ENCODE data around the gene NTSR1. TPM values are rescaled to one million over a fixed set of nuclear protein-coding genes. Genes with fewer than 3 reads are reported as not detected.
A peak's percentile ranks its signal among the peaks of the same experiment; 100 is the strongest.

Gene NTSR1
- total RNA-seq (2014; rRNA removed), result 0.77 and 0.98 TPM in 2 replicates
- polyA plus RNA-seq (2012), result not detected

DNA sequence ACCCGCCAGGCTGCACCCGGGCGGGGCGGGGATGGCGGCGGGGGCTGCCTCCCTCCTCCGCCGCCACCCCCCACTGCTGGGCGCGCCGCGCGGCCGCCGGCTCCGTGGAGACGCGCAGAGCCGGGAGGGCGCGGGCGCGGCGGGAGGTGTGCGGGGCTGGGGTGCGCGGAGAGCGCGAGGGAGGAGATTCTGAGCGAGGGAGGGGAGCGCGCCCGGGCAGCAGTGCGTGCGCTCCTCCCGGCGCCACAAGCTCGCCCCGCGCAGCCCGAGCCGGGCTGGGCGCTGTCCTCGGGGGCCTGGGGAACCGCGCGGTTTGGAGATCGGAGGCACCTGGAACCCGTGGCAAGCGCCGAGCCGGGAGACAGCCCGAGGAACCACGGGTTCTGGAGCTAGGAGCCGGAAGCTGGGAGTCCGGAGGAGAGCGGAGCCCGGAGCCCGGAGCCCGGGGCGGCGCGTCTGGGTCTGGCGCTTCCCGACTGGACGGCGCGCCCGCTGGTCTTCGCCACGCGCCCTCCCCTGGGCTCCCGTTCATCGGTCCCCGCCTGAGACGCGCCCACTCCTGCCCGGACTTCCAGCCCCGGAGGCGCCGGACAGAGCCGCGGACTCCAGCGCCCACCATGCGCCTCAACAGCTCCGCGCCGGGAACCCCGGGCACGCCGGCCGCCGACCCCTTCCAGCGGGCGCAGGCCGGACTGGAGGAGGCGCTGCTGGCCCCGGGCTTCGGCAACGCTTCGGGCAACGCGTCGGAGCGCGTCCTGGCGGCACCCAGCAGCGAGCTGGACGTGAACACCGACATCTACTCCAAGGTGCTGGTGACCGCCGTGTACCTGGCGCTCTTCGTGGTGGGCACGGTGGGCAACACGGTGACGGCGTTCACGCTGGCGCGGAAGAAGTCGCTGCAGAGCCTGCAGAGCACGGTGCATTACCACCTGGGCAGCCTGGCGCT is at the start of gene NTSR1:
Gene NTSR1 (plus strand): TSS at position 246 of the 946 bp plus-strand sequence. CDS start 372 bp downstream, at position 618.
- DNase-seq (ENCODE audit: low read depth), result no peak

DNA sequence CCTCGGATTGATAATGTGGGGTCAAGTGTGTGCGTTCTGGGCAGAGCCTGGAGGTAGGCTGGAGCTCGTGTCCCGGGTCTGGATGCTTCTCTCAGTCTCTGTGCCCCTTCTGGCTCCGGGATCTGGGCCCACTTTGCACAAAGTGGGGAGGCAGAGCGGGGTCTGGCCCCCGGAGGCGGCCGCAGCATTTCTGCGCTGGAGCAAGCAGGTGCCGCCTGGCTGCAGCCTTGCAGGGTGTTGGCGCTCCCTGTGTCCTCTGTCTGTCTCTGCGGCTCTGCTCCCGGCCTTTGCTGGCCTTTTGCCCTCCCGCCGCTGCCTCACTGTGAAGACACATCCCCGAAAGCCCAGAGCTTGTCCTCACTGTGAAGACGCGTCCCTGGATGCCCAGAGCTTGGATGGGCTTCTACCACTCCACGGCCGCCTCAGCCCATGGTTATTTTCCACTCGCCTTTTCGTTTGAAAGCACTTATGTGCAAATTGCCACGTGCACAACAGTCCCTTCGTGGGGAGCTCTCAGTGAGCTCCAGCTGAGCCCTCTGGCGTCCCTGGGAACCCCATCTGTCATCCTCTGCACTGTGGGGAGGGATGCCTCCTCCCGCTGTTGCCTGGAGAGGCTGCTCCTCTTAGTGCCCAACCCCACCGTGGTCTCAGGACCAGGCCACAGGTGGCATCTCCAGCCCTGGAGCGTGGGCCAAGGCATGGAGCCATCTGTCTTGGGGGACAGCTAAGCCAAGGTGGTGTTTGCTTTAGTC is 49.0 kb upstream of the NTSR1 start:
- no peak for DNase-seq (ENCODE audit: low read depth)

DNA sequence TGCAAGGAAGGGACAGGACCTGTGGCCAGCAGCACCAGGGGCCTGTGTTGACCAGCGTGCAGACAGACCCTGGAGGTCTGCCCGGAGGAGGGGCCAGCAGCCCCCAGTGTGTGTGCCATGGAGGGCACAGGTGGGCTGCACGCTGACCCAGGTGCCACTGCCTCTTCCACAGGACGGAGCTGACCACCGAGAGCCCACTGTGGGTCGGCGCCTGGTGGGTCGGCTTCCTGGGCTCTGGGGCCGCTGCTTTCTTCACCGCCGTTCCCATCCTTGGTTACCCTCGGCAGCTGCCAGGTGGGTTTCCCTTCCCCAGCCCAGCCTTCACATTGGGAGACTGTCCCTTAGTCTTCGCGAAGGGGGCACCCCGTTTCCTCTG is 48.4 kb upstream of the NTSR1 start:
- DNase-seq (ENCODE audit: low read depth), result no peak

DNA sequence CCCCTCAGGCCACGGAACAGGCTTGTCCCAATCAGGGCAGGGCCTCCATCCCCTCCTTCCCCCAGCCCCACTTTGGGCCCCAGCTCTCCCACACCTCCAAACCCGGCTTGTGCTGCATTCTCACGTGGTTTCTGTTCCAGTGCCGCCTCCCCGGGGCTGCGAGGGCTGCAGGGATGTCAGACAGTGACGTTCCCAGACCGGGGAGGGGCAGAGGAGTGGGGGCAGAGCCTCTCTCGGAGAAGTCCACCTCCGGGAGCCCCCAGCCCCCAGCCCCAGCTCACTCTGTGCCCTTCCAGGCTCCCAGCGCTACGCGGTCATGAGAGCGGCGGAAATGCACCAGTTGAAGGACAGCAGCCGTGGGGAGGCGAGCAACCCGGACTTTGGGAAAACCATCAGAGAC is 47.9 kb upstream of the NTSR1 start:
- no peak for DNase-seq (ENCODE audit: low read depth)

DNA sequence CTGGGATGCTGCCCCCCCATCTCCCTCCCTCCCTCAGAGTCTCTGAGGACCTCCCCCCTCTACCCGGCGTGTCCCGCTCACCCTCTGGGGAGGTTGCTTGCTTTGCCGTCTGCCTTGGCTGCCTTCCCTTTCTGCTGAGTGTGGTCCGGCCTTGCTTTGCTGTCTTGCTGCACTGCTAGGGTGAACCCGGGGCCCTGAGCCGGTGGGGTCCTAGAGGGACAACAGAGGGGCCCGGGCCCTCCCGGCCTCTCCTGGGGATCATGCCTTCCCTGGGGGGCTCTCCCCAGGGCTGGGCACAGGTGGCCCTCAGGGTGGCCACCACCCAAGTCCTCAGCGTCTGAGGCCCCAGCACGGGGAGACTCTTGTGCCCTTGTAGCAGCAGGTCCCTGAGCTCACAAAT is 47.0 kb upstream of the NTSR1 start:
- DNase-seq (ENCODE audit: low read depth), result no peak

DNA sequence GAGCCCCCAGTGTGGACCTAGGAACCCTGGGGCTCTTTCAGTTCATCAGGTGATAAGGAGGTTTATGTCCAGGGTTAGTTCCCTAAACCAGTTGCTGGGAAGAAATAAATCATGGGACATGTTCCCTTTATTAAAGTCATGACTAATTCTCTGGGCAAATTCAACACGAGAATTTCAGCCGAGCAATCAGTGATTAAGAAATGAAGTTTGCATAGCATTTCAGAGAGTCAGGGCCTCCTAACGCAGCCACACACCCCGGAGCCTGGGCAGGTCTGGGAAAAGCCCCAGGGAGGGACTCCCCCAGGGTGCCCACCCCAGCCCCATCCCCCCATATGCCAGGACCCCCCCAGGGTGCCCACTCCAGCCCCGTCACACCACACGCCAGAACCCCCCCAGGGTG is 46.2 kb upstream of the NTSR1 start:
- DNase-seq (ENCODE audit: low read depth), result peak; percentile 64

DNA sequence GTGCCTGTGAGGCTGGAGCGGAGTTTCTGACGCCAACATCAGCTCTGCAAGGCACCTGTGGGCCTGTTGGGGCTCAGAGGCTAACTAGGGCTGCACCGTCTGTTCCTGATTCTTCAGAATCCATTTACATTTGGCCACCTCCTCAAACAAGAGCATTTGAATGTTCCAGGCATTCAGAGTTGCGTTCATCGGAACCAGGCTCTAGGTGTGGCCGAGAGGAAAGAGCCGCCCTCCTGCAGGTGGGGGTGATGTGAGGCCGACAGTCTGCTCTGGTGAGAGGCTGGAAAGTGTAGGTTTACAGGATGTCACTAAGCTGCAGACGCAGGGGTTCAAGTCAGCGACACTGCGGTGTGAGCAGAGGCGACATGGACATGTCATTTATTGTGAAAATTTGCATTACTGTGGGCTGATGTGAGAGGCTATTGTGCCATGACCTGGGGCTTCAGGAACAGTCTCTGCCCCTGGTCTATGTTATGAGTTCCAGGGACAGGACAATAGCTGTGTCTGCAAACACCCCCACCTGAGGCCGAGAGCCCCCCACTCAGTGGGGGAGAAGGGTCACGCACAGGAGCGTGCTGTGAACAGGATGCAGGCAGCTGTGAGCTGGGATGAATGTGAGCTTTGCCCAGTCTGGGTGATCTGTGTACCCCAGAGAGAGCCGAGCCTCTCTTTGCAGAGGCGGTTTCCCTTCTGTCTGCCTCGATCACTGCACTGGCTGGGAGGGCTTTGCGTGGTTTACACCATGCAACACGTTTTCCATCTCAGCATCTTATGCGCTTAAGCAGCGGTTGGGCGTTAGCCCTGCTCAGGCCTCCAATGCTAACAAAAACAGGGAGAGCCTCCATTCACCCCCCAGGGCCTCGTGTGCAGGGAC is 45.3 kb upstream of the NTSR1 start:
- no peak for DNase-seq (ENCODE audit: low read depth)

DNA sequence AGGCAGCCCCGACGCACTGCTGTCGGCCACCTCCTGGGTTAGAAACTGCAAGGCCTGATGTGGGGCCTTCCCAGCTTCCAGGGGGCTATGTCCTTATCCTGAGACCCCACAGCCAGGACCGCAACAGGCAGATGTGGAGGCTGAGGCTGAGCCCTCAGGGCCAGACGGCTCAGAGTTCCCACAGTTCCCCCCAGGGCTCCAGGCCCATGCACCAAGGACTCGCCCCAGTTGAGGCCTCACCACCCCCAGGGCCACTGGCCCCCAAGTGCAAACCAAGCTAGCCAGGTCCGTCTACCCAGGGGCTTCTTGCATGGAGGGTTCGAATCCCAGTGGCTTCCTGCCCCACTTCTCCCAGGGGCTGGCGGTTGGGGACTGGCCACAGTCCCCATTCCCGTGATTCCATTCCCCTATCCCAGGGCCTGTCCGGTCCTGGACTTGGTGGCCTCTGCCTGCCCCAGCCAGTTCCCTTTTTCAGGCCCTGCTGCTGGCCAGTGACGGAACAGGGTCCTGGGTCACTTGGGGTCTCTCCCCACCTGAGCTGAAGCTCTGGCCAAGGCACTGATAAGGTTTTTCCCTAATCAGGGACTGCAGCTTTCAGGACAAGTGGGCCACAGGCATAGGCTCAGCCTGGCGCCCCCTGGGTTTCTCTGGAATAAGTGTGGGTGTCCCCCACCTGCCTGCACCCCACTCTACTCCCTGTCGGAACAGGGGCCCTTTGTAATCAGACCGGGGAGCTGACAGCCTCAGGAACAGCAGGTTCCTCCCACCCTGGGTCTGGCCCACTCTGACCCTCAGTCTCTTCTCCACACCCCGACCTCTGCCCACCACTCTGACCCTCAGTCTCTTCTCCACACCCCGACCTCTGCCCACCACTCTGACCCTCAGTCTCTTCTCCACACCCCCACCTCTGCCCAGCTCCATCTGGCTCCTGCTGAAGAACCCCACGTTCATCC is 44.3 kb upstream of the NTSR1 start:
- no peak for DNase-seq (ENCODE audit: low read depth)

DNA sequence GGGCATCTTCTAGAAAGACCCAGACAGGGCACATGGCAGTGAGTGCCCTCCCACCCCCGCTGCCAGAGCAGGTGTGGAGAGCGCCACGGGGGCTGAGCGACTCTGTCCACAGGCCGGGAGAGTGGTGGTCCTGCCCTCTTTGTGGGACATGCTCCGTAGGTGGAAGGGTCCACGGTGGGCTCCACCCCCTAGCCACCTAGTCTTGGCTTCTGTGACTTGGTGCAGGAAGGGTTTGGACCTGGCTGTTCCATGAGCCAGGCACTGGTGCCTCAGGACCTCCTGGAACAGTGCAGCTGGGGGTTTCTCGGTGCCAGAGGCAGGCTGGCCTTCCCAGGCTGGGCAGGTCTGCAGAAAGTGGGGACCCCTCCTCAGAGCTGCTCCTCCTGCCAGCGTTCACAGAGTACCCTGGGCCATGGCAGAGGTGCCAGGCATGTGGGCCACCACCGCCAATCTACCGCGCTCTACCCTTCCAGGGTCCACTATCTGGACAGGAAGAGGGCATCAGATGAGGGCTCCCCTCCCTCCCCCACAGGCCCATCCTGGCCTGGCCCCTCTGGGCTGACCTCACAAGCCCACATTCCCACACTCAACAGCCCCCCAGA is 43.4 kb upstream of the NTSR1 start:
- no peak for DNase-seq (ENCODE audit: low read depth)

DNA sequence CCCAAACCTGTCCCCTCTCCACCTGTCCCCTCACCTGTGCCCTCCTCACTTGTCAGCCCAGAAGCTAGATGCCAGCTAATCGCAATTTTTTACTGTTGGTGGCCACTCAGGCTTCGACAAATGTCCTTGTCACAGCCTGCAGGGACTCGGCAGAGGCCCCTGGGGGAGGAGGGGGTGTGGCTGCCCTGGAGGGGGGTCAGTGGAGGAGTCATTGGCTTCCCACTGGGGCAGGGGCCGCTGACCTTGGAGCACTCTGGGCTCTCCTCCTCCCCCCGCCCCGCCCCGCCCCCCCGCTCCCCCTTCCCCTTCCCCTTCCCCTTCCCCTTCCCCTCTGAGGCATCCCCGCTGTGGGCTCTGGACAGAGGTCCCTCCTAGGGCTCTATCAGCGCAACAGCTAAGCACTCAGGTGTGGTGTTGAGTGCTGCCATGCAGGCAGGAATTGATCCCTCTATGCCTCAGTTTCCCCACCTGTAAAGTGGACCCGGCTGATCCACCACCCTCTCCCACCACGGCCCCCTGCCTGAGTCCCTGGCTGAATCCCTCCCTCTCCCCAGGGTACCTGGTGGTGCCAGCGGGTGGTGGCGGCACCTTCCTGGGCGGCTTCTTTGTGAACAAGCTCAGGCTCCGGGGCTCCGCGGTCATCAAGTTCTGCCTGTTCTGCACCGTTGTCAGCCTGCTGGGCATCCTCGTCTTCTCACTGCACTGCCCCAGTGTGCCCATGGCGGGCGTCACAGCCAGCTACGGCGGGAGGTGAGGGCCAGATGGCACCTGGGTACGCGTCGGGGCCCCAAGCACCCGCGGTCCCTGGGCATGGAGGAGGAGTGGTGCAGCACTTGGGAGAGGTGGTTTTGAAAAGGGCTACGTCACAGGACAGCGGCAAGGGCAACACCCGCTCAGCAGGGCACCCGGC is 42.6 kb upstream of the NTSR1 start:
- DNase-seq (ENCODE audit: low read depth), result no peak

DNA sequence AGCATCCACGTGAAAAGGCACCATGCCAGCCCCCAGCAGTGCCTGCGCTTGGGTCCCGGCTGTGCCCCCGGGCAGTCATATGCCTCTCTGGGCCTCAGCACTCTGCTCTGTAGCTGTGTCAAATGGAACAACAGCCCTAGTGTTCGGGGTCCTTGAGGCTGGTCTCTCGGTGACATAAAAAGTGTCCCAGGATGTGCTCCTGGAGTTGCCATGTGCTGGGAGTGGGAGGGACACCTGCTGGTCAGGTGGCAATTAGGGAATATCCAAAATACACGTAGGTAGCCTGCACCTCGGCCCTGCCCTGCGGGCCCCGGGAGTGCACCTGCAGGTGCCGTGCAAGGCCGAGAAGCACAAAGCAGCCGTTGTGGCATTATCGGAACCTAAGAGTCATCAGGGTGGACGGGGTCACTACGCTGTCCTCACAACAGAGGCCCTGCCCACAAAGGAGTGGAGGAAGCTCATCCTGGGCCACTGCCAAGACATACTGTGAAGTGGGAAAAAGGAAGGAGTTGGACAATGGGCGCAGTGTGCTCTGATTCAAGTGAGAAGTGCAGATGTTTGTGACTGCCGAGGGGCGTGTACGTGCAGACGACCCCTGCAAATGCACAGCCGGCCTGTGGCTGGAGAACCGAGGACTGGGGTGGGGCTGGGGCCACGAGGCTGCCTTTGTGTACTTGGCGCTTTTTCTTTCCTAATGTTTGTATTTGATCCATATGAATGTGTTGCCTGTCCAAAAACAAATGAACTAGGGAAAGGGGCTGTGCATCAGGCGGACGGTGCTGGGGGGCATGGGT is 41.7 kb upstream of the NTSR1 start:
- no peak for DNase-seq (ENCODE audit: low read depth)

DNA sequence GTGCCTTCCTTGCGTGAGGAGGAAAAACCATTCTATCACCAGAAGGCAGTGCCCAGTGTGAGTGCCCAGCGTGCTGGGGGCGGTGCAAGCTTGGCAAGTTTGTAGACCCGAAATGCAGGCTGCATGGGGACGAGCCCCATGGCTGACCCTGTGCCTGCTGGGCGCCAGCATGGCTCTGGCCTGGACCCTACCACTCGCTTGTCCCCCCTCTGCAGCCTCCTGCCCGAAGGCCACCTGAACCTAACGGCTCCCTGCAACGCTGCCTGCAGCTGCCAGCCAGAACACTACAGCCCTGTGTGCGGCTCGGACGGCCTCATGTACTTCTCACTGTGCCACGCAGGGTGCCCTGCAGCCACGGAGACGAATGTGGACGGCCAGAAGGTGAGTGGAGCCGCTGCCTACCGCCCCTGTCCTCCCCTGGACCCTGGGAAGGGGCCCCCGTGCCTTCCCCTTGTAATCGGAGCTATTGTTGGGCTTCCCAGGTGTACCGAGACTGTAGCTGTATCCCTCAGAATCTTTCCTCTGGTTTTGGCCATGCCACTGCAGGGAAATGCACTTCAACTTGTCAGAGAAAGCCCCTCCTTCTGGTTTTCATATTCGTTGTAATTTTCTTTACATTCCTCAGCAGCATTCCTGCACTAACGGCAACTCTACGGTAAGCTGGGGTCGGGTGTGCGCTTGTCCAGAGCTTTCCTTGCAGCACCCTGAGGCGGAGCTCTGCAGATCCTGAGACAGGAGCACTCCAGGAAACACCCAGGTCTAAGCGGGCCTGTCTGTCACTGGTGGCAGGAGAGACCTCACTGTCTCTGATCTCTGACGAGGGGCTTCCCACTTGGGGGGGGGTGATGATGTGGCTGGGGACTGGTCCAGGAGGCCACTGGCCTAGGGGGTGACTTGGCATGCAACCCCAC is 40.9 kb upstream of the NTSR1 start:
- no peak for DNase-seq (ENCODE audit: low read depth)

DNA sequence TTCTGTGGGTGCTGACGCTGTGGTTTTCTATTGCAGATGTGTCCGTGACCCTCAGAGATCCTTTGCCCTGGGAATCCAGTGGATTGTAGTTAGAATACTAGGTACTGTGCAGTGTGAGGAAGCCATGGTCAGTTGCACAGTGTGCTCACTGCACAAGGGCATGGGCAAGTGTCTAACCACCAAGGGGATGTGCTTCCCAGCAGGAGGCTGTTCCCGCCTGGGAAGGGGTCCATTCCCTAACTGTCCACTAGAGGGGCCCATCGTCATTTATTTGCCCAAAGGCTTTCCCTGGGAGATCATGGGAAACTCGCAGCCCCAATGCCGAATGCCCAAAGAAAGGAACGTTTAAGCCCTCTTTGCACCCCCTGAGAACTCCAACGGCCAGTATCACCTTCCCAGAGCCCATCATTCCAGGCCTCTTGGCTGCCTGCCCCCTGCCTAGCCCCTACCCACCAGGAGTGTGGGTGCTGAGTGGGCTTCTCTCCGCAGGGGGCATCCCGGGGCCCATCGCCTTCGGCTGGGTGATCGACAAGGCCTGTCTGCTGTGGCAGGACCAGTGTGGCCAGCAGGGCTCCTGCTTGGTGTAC is 40.1 kb upstream of the NTSR1 start:
- peak; percentile 76 for DNase-seq (ENCODE audit: low read depth)

DNA sequence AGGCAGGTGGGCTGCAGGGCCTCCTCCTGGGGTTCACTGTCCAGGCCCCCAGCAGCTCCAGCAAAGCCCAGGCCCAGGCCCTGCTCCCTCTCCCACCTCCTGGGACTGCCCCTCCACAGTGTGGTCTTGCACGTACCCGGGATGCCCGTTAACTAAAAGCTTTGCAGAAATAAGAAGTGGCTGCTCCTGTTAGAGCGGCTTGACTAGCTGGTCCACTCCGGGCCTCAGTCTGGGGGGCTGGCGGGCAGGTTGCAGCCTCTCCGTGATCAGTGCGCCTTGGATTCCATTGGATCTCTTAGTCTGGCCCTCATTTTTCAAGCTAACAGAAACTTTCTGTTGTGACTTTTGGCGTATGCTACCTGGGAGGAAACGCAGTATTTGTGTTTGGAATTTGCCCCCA is 39.4 kb upstream of the NTSR1 start:
- DNase-seq (ENCODE audit: low read depth), result no peak

DNA sequence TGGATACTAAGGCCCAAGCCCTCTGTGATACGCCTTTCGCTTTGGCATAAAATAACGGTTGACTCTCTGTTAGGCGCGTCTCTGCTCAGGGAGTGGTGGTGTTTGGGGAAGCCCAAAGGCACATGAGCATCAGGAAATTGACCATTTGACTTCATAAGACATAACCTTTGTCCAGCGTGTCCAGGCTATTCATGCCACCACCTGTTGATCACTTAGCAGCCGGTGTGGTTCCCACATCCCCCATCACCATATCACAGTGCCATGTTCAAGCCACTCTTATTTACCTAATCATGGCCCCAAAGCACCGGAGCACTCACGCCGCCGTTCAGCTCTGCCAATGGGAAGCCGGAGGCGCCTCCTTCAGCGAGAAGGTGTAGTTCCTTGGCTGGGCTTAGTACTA is 38.5 kb upstream of the NTSR1 start:
- no peak for DNase-seq (ENCODE audit: low read depth)

DNA sequence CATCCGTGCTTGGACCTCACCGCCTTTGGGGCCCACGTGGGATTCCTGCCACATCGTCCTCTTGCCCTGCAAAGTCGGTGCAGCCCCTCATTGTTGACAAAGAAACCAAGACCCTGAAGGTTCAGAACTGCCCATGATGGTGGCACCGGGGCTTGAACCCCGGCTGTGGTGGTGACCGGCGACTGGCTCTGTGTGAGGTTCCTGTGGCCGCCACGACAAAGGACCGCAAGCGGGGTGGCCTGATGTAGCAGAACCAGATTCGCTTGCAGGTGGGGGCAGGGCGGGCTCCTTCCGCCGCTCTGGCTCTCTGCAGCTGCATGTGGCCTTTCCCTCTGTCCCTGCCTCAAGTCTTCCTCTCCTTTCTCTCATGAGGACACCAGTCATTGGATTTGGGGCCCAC is 37.6 kb upstream of the NTSR1 start:
- DNase-seq (ENCODE audit: low read depth), result no peak

DNA sequence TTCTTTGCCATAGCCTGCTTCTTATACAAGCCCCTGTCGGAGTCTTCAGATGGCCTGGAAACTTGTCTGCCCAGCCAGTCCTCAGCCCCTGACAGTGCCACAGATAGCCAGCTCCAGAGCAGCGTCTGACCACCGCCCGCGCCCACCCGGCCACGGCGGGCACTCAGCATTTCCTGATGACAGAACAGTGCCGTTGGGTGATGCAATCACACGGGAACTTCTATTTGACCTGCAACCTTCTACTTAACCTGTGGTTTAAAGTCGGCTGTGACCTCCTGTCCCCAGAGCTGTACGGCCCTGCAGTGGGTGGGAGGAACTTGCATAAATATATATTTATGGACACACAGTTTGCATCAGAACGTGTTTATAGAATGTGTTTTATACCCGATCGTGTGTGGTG is 36.9 kb upstream of the NTSR1 start:
- DNase-seq (ENCODE audit: low read depth), result no peak

All from LHCN-M2 (cell line).